ENCODE data around the gene PPIG.

GRCh38 chr2:169658877-169659276 is 74.7 kb downstream of the PPIG start:
- TF ChIP-seq TCF12 (IDR thresholded peaks at IDR 0.05) = no peak
- no peak for TF ChIP-seq JUND (IDR thresholded peaks at IDR 0.05)
- TF ChIP-seq REST (IDR thresholded peaks at IDR 0.05; ENCODE audit: low read depth, low read length) = no peak
- TF ChIP-seq, protein P1, sequence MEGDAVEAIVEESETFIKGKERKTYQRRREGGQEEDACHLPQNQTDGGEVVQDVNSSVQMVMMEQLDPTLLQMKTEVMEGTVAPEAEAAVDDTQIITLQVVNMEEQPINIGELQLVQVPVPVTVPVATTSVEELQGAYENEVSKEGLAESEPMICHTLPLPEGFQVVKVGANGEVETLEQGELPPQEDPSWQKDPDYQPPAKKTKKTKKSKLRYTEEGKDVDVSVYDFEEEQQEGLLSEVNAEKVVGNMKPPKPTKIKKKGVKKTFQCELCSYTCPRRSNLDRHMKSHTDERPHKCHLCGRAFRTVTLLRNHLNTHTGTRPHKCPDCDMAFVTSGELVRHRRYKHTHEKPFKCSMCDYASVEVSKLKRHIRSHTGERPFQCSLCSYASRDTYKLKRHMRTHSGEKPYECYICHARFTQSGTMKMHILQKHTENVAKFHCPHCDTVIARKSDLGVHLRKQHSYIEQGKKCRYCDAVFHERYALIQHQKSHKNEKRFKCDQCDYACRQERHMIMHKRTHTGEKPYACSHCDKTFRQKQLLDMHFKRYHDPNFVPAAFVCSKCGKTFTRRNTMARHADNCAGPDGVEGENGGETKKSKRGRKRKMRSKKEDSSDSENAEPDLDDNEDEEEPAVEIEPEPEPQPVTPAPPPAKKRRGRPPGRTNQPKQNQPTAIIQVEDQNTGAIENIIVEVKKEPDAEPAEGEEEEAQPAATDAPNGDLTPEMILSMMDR (IDR thresholded peaks at IDR 0.05) = no peak
- no peak for TF ChIP-seq USF2 (IDR thresholded peaks at IDR 0.05; ENCODE audit: borderline replicate concordance, low read depth, low read length)
- TF ChIP-seq, protein P2, sequence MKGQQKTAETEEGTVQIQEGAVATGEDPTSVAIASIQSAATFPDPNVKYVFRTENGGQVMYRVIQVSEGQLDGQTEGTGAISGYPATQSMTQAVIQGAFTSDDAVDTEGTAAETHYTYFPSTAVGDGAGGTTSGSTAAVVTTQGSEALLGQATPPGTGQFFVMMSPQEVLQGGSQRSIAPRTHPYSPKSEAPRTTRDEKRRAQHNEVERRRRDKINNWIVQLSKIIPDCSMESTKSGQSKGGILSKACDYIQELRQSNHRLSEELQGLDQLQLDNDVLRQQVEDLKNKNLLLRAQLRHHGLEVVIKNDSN (IDR thresholded peaks at IDR 0.05; ENCODE audit: borderline replicate concordance, low read depth) = no peak
- TF ChIP-seq MAX (IDR thresholded peaks at IDR 0.05; ENCODE audit: low read depth) = no peak
- no peak for TF ChIP-seq CHD2 (IDR thresholded peaks at IDR 0.05; ENCODE audit: low read length, partially characterized antibody)
- TF ChIP-seq SIN3A (IDR thresholded peaks at IDR 0.05; ENCODE audit: borderline replicate concordance, low read depth, low read length) = no peak
- no peak for TF ChIP-seq TAF1 (IDR thresholded peaks at IDR 0.05; ENCODE audit: borderline replicate concordance, low read depth, low read length)
- TF ChIP-seq EZH2phosphoT487 (IDR thresholded peaks at IDR 0.05; ENCODE audit: borderline replicate concordance, low read depth) = no peak
- no peak for TF ChIP-seq GATA2 (CRISPR knock-in tag; IDR thresholded peaks at IDR 0.05)
- no peak for TF ChIP-seq RFX5 (IDR thresholded peaks at IDR 0.05; ENCODE audit: low read length)
